Vagina (tissue), 2 donors: Measurements from ENCODE around the gene MYO9A. TPM values are rescaled to one million over a fixed set of nuclear protein-coding genes. Genes with fewer than 3 reads are reported as not detected.

Experiments
- DNase-seq, 2 donors: peaks; one replicate each; pipeline ENCODE4 v3.0.0-alpha.2; 2017; ENCODE audit errors: extremely low spot score in 2 of 2
- H3K27ac ChIP-seq: fragments of 200-600 bp; sonication (generic); one replicate; pipeline ENCODE4 v1.5.1; 2019
- H3K27me3 ChIP-seq: fragments of 200-600 bp; sonication (generic); one replicate; pipeline ENCODE4 v1.5.1; 2019
- H3K36me3 ChIP-seq, 2 donors: fragments of 200-600 bp; sonication (generic); one replicate each; pipeline ENCODE4 v1.5.1; 2017 to 2019
- H3K4me1 ChIP-seq: fragments of 200-600 bp; sonication (generic); one replicate; pipeline ENCODE4 v1.5.1; 2019
- H3K4me3 ChIP-seq, 2 donors: fragments of 200-600 bp; sonication (generic); 1 replicate in 1 of 2; 2 replicates in 1 of 2; pipeline ENCODE4 v1.5.1; 2016 to 2019
- H3K9me3 ChIP-seq: fragments of 200-600 bp; sonication (generic); one replicate; pipeline ENCODE4 v1.5.1; 2019
- CTCF ChIP-seq, 3 experiments: fragments of 450-650 bp in 2 of 3; fragments of 200-600 bp in 1 of 3; sonication (generic) in 1 of 3; IDR thresholded peaks; one replicate each; pipeline ENCODE4 v1.5.1; 2017 to 2019; ENCODE audit warnings: antibody characterized with exemption in 3 of 3, mild to moderate bottlenecking in 2 of 3, moderate library complexity in 2 of 3
- POLR2A ChIP-seq, 2 donors: fragments of 450-650 bp; IDR thresholded peaks; one replicate each; pipeline ENCODE4 v1.6.1; 2017; ENCODE audit warnings: antibody characterized with exemption in 2 of 2, mild to moderate bottlenecking in 2 of 2, moderate library complexity in 2 of 2
- POLR2AphosphoS5 ChIP-seq, 2 donors: sonication (generic); formaldehyde crosslinking; IDR thresholded peaks; one replicate each; pipeline ENCODE4 v1.9.0; 2017; ENCODE audit warnings: antibody characterized with exemption in 2 of 2, mild to moderate bottlenecking in 2 of 2, low read depth in 1 of 2; ENCODE audit not compliant: insufficient read depth in 1 of 2
- intact Hi-C: fragments of 100-400 bp; cut with DNase I; formaldehyde crosslinking; loops from one replicate; pipeline ENCODE4 v1.15.1; 2023
- total RNA-seq: library from RNA; depleted of rRNA; stranded (reverse); fragments of >200 nt; gene quantifications from one replicate; pipeline ENCODE4 v1.2.3, GENCODE V29; 2016

Gene MYO9A
- total RNA-seq, 1 donor from 2014 or later: 50.3 TPM

DNA sequence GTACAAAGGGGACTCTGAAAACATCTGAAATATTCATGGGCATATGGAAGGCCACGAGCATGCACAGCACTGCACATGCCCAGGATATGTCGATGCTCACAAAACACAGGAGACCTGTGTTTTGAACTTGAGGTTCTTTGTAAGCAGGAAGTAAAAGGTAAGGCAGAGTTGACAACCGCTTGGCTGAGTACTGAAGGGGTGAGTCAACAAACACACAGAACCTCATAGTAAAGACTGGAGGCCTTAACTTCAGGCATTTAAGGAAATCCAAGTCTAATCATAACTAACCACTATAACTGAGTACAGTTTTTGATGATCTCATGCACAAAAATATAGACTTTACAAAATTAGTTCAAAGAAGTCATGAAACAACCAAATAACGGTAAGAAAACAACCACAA is 80.6 kb downstream of the MYO9A start:
- H3K9me3 ChIP-seq: no peaks in the 10 kb centered on the region
- H3K36me3 ChIP-seq: no peaks in the 10 kb centered on the region
- no peak for TF ChIP-seq CTCF (IDR thresholded peaks at IDR 0.05)
- TF ChIP-seq POLR2A (IDR thresholded peaks at IDR 0.05): no peak
- TF ChIP-seq POLR2AphosphoS5 (IDR thresholded peaks at IDR 0.05; ENCODE audit: insufficient read depth in 1 of 2, low read depth in 1 of 2): no peak
- H3K4me3 ChIP-seq: no peak overlapping the region
- H3K27ac ChIP-seq: no peak overlapping the region
- H3K4me1 ChIP-seq: peaks cover 19% of the 10 kb centered on the region
- H3K27me3 ChIP-seq: no peaks in the 10 kb centered on the region
- no peak for DNase-seq
- intact Hi-C loops: no loop called here

DNA sequence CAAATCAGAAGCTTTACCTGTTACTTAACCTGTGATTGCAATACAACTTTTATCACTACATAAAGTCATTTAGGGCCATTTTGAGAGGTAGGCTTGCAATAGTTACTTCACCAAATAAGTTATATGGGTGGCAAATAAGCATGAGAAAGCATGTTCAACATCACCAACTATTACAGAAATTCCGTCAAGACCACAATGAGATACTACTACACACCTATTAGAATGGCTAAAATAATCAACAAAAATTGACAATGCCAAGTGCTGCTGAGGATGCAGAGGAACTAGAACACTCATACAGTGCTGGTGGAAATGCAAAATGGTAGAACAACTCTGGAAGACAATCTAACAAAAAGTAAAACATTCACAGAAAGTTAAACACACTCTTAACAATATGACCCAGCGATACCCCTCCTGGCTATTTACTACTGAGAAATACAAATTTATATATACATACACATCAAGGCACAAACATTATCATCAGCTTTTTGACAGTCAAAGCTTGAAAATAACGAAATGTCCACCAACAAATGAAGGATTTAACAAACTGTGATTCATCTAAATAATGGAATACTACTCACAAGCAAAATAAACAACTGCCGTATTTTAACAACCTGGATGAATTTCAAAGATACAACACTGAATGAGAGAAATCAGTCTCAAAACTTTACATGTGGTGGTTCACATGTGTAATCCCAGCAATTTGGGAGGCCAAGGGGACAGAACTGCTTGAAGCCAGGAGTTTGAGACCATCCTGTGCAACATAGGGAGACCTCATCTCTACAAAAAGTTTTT is 82.9 kb downstream of the MYO9A start:
- H3K36me3 ChIP-seq: peaks cover 0 to 7% of the 10 kb centered on the region in 2 donors
- no peaks in the 10 kb centered on the region for H3K9me3 ChIP-seq
- no peak overlapping the region for H3K4me3 ChIP-seq
- H3K27ac ChIP-seq: no peak overlapping the region
- no peak for DNase-seq
- no peaks in the 10 kb centered on the region for H3K27me3 ChIP-seq
- H3K4me1 ChIP-seq: peaks cover 20% of the 10 kb centered on the region
- intact Hi-C loops: no loop called here
- no peak for TF ChIP-seq POLR2AphosphoS5 (IDR thresholded peaks at IDR 0.05; ENCODE audit: insufficient read depth in 1 of 2, low read depth in 1 of 2)
- no peak for TF ChIP-seq CTCF (IDR thresholded peaks at IDR 0.05)
- no peak for TF ChIP-seq POLR2A (IDR thresholded peaks at IDR 0.05)

DNA sequence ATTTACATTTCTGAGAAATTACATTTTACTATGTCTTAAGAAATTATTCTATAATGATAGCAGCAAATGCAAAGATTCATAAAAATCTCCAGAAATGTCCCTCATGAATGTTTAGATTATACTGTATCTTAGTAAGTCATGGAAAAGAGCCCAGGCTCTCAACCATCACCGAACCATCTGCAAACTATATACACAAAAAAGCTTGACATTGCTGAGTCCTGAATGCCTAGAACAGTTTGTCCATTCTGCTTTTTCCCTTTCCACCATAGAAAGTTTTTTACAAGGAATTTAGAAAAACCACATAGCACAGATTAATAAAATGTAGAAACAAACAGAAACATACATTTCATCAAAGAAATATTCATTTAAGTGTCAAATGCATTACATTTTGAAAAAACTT is 83.6 kb downstream of the MYO9A start:
- intact Hi-C loops: no loop called here
- TF ChIP-seq POLR2AphosphoS5 (IDR thresholded peaks at IDR 0.05; ENCODE audit: insufficient read depth in 1 of 2, low read depth in 1 of 2) (no peak), CTCF (IDR thresholded peaks at IDR 0.05) (no peak), POLR2A (IDR thresholded peaks at IDR 0.05) (no peak)
- H3K4me3 ChIP-seq: no peak overlapping the region
- DNase-seq: no peak
- H3K27me3 ChIP-seq: no peaks in the 10 kb centered on the region
- H3K36me3 ChIP-seq: peaks cover 0 to 7% of the 10 kb centered on the region in 2 donors
- H3K4me1 ChIP-seq: peaks cover 20% of the 10 kb centered on the region
- H3K9me3 ChIP-seq: no peaks in the 10 kb centered on the region
- H3K27ac ChIP-seq: no peak overlapping the region

GRCh38 chr15:72033711-72034110 is 84.2 kb downstream of the MYO9A start:
- no peak for DNase-seq
- Histone ChIP-seq H3K4me3 (no peak overlapping the region), H3K36me3 (peaks cover 0 to 7% of the 10 kb centered on the region in 2 donors), H3K4me1 (peaks cover 20% of the 10 kb centered on the region), H3K27me3 (no peaks in the 10 kb centered on the region), H3K27ac (no peak overlapping the region), H3K9me3 (no peaks in the 10 kb centered on the region)
- TF ChIP-seq POLR2A (IDR thresholded peaks at IDR 0.05) (no peak), CTCF (IDR thresholded peaks at IDR 0.05) (no peak), POLR2AphosphoS5 (IDR thresholded peaks at IDR 0.05; ENCODE audit: insufficient read depth in 1 of 2, low read depth in 1 of 2) (no peak)
- intact Hi-C loops: no loop called here

DNA sequence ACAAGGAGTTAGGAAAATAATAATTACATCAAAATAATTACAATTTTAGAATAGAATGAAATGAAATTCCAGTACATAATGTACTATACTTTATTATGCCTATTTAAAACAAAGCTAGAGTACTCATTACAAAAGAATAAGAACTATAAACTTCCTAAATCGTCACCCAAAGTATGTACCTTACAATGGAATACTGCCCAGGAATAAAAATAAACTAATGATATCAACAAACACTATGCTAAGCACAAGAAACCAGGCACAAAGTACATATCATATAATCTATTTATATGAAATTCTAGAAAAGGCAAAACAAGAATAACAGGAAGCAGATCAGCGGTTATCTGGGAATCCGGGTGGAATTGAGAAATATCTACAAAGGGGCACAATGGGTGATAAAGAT is 84.7 kb downstream of the MYO9A start:
- H3K36me3 ChIP-seq: peaks cover 0 to 7% of the 10 kb centered on the region in 2 donors
- intact Hi-C loops: no loop called here
- H3K4me3 ChIP-seq: no peak overlapping the region
- no peaks in the 10 kb centered on the region for H3K27me3 ChIP-seq
- TF ChIP-seq POLR2A (IDR thresholded peaks at IDR 0.05) (no peak), CTCF (IDR thresholded peaks at IDR 0.05) (no peak), POLR2AphosphoS5 (IDR thresholded peaks at IDR 0.05; ENCODE audit: insufficient read depth in 1 of 2, low read depth in 1 of 2) (no peak)
- no peaks in the 10 kb centered on the region for H3K9me3 ChIP-seq
- H3K4me1 ChIP-seq: peaks cover 20% of the 10 kb centered on the region
- H3K27ac ChIP-seq: no peak overlapping the region
- no peak for DNase-seq
